ENCODE results near the gene SCYGR1. TPM values are rescaled to one million over a fixed set of nuclear protein-coding genes. Genes with fewer than 3 reads are reported as not detected.

The SCYGR1 gene
- polyA plus RNA-seq, 10 donors: not detected

Other genes with a start within 250 kb of the SCYGR1 start
- under 1 TPM; 0.04 to 0.20 (median 0.10) TPM for gene COL4A4, start 223.7 kb downstream of the SCYGR1 start, polyA plus RNA-seq (ENCODE audit: insufficient read length in 10 of 10)
- under 1 TPM in 9 of 10 donors, not detected in 1; 0.03 to 0.30 (median 0.11) TPM for gene COL4A3, start 223.3 kb downstream of the SCYGR1 start, polyA plus RNA-seq (ENCODE audit: insufficient read length in 10 of 10)
- gene MFF, start 62.7 kb downstream of the SCYGR1 start, polyA plus RNA-seq (ENCODE audit: insufficient read length in 10 of 10): 10 to 100 TPM; 55.5 to 79.0 (median 69.3) TPM
- gene TM4SF20, start 8.6 kb downstream of the SCYGR1 start, polyA plus RNA-seq (ENCODE audit: insufficient read length in 10 of 10): under 1 TPM in 1 of 10 donors, not detected in 9; 0.27 TPM
- gene AGFG1, start 84.2 kb upstream of the SCYGR1 start, polyA plus RNA-seq (ENCODE audit: insufficient read length in 10 of 10): 10 to 100 TPM; 41.2 to 55.1 (median 51.3) TPM
- not detected for gene SCYGR2, start 210.9 kb upstream of the SCYGR1 start, polyA plus RNA-seq (ENCODE audit: insufficient read length in 10 of 10)
- gene SCYGR3, start 226.9 kb upstream of the SCYGR1 start, polyA plus RNA-seq (ENCODE audit: insufficient read length in 10 of 10): not detected
- under 1 TPM in 1 of 10 donors, not detected in 9; 0.07 TPM for gene SCYGR4, start 229.5 kb upstream of the SCYGR1 start, polyA plus RNA-seq (ENCODE audit: insufficient read length in 10 of 10)